NT2/D1 (cell line): ENCODE data around the gene LTBR.

Experiments
- DNase-seq: peaks from one replicate; pipeline ENCODE4 v3.0.0-alpha.2; 2011; ENCODE audit warnings: low read depth, low spot score
- H3K27me3 ChIP-seq: 2 replicates; pipeline ENCODE4 v1.6.0; 2011; ENCODE audit warnings: mild to moderate bottlenecking; ENCODE audit not compliant: insufficient read length, insufficient read depth
- H3K36me3 ChIP-seq: 2 replicates; pipeline ENCODE4 v1.6.1; 2011; ENCODE audit warnings: mild to moderate bottlenecking, low read length, mixed read lengths; ENCODE audit not compliant: insufficient read depth, insufficient read length
- H3K4me1 ChIP-seq: 2 replicates; pipeline ENCODE4 v1.5.1; 2011; ENCODE audit not compliant: insufficient read depth, insufficient read length
- H3K4me3 ChIP-seq: 2 replicates; pipeline ENCODE4 v1.5.1; 2011; ENCODE audit warnings: low read depth; ENCODE audit not compliant: insufficient read length
- H3K9ac ChIP-seq: 2 replicates; pipeline ENCODE4 v1.6.0; 2011; ENCODE audit warnings: low read depth; ENCODE audit not compliant: insufficient read length
- H3K9me3 ChIP-seq: 2 replicates; pipeline ENCODE4 v1.5.1; 2011; ENCODE audit warnings: mild to moderate bottlenecking, low read length; ENCODE audit not compliant: insufficient read depth
- SUZ12 ChIP-seq: IDR thresholded peaks from 2 replicates; pipeline ENCODE4 v1.6.1; 2011; ENCODE audit not compliant: insufficient read length, insufficient read depth; ENCODE audit errors: extremely low read depth
- YY1 ChIP-seq: IDR thresholded peaks from 2 replicates; pipeline ENCODE4 v1.6.1; 2011; ENCODE audit not compliant: insufficient read length, insufficient read depth
- ZNF274 ChIP-seq: IDR thresholded peaks from 2 replicates; pipeline ENCODE4 v1.6.1; 2011; ENCODE audit warnings: mild to moderate bottlenecking, low read depth, low read length

LTBR gene

GRCh38 chr12:6383572-6384498, at the start of gene LTBR:
TSS of gene LTBR (plus strand) at chr12:6384162. CDS start at chr12:6384359, 197 bp downstream.
- Histone ChIP-seq H3K9me3 (no peaks in the 10 kb centered on the region), H3K27me3 (peaks cover 22% of the 10 kb centered on the region), H3K4me3 (no peak within 1 kb of the TSS), H3K36me3 (no peaks in the 10 kb centered on the region), H3K4me1 (peaks cover 38% of the 10 kb centered on the region), H3K9ac (peak within 1 kb of the TSS; percentile 73)
- no peak for DNase-seq
- TF ChIP-seq SUZ12 (no peak), YY1 (no peak), ZNF274 (no peak)

- no peak overlapping the region for H3K9ac ChIP-seq
- H3K36me3 ChIP-seq: peaks cover 85% of the 10 kb centered on the region
Measured at GRCh38 chr12:6334359-6334758, 49.6 kb upstream of the LTBR start.

GRCh38 chr12:6334940-6335450, 49.0 kb upstream of the LTBR start:
- Histone ChIP-seq H3K9me3 (no peaks in the 10 kb centered on the region), H3K27me3 (no peaks in the 10 kb centered on the region), H3K36me3 (peaks cover 85% of the 10 kb centered on the region), H3K4me3 (no peak overlapping the region), H3K4me1 (peaks cover 50% of the 10 kb centered on the region), H3K9ac (peak overlapping the region; percentile 80)
- TF ChIP-seq SUZ12: no peak
- DNase-seq: no peak

More at GRCh38 chr12:6334359-6334758, 49.6 kb upstream of the LTBR start:
- Histone ChIP-seq H3K4me1 (peaks cover 51% of the 10 kb centered on the region), H3K27me3 (no peaks in the 10 kb centered on the region), H3K4me3 (no peak overlapping the region), H3K9me3 (no peaks in the 10 kb centered on the region)
- no peak for DNase-seq
- TF ChIP-seq YY1 (no peak), ZNF274 (no peak), SUZ12 (no peak)

GRCh38 chr12:6335451-6336078, 48.4 kb upstream of the LTBR start:
- H3K4me3 ChIP-seq: peak overlapping the region; percentile 9
- no peaks in the 10 kb centered on the region for H3K27me3 ChIP-seq
- peak overlapping the region; percentile 80 for H3K9ac ChIP-seq
- no peaks in the 10 kb centered on the region for H3K9me3 ChIP-seq
- H3K4me1 ChIP-seq: peaks cover 50% of the 10 kb centered on the region
- TF ChIP-seq SUZ12: no peak
- TF ChIP-seq ZNF274: no peak
- no peak for TF ChIP-seq YY1
- DNase-seq: no peak
- peaks cover 80% of the 10 kb centered on the region for H3K36me3 ChIP-seq

GRCh38 chr12:6336079-6336888, 47.7 kb upstream of the LTBR start:
- no peak for TF ChIP-seq SUZ12
- H3K27me3 ChIP-seq: no peaks in the 10 kb centered on the region
- peak overlapping the region; percentile 38 for H3K4me3 ChIP-seq
- peaks cover 77% of the 10 kb centered on the region for H3K36me3 ChIP-seq
- peak overlapping the region; percentile 87 for H3K9ac ChIP-seq
- peaks cover 50% of the 10 kb centered on the region for H3K4me1 ChIP-seq
- H3K9me3 ChIP-seq: no peaks in the 10 kb centered on the region
- DNase-seq: peak; percentile 100

GRCh38 chr12:6336889-6337853, 46.8 kb upstream of the LTBR start:
- Histone ChIP-seq H3K9ac (peak overlapping the region; percentile 87), H3K4me3 (peak overlapping the region; percentile 38), H3K4me1 (peaks cover 50% of the 10 kb centered on the region), H3K27me3 (no peaks in the 10 kb centered on the region), H3K36me3 (peaks cover 70% of the 10 kb centered on the region), H3K9me3 (no peaks in the 10 kb centered on the region)
- no peak for DNase-seq
- no peak for TF ChIP-seq ZNF274
- TF ChIP-seq SUZ12: no peak
- TF ChIP-seq YY1: no peak
